GM19438 (cell line): ENCODE measurements around the gene BAHCC1.

Experiments used
- ATAC-seq: cut with Tn5 transposase; IDR thresholded peaks from one replicate; pipeline ENCODE4 v1.9.1; 2021; ENCODE audit warnings: low read depth; ENCODE audit not compliant: unreplicated experiment

The BAHCC1 gene

GRCh38 chr17:81385320-81386111, 9.7 kb upstream of the BAHCC1 start:
- ATAC-seq = no peak

GRCh38 chr17:81386141-81386645, 9.1 kb upstream of the BAHCC1 start:
- no peak for ATAC-seq

GRCh38 chr17:81386646-81387099, 8.6 kb upstream of the BAHCC1 start:
- no peak for ATAC-seq

GRCh38 chr17:81387100-81388090, 7.9 kb upstream of the BAHCC1 start:
- ATAC-seq = no peak

- ATAC-seq = no peak
Measured at GRCh38 chr17:81388091-81388611, 7.1 kb upstream of the BAHCC1 start.

GRCh38 chr17:81388612-81389367, 6.5 kb upstream of the BAHCC1 start:
- ATAC-seq = no peak

- no peak for ATAC-seq
Measured at GRCh38 chr17:81389585-81389984, 5.7 kb upstream of the BAHCC1 start.

GRCh38 chr17:81390029-81390872, 5.0 kb upstream of the BAHCC1 start:
- no peak for ATAC-seq

- no peak for ATAC-seq
Measured at GRCh38 chr17:81390873-81391255, 4.4 kb upstream of the BAHCC1 start.

- ATAC-seq = no peak
Measured at GRCh38 chr17:81391293-81391935, 3.8 kb upstream of the BAHCC1 start.

- no peak for ATAC-seq
Measured at GRCh38 chr17:81391936-81392908, 3.0 kb upstream of the BAHCC1 start.

GRCh38 chr17:81392909-81393654, 2.2 kb upstream of the BAHCC1 start:
- ATAC-seq = no peak

- ATAC-seq = no peak
Measured at GRCh38 chr17:81393684-81394376, 1.4 kb upstream of the BAHCC1 start.

GRCh38 chr17:81394377-81394920, 808 bp upstream of the BAHCC1 start:
- ATAC-seq = no peak

GRCh38 chr17:81395600-81396277, 482 bp downstream of the BAHCC1 start:
- ATAC-seq = no peak
